Keratinocyte (primary cell): ENCODE results near the gene CNGA1.

Experiments
- EZH2 ChIP-seq: IDR thresholded peaks from one replicate; pipeline ENCODE4 v1.6.1; 2012; ENCODE audit warnings: inconsistent platforms, mild to moderate bottlenecking, low read length, moderate library complexity
- TF ChIP-seq, protein P1 (sequence below), 3 experiments: IDR thresholded peaks in 1 of 3; conservative IDR thresholded peaks in 1 of 3; optimal IDR thresholded peaks in 1 of 3; 2 replicates in 2 of 3; 3 replicates in 1 of 3; pipeline versions ENCODE3 to v1.5.1; 2011; ENCODE audit warnings: low read length in 3 of 3, mild to moderate bottlenecking in 3 of 3, moderate library complexity in 2 of 3, control low read depth in 1 of 3, inconsistent platforms in 1 of 3; ENCODE audit not compliant: insufficient read depth in 2 of 3; ENCODE audit errors: extremely low read depth in 1 of 3

DNA sequence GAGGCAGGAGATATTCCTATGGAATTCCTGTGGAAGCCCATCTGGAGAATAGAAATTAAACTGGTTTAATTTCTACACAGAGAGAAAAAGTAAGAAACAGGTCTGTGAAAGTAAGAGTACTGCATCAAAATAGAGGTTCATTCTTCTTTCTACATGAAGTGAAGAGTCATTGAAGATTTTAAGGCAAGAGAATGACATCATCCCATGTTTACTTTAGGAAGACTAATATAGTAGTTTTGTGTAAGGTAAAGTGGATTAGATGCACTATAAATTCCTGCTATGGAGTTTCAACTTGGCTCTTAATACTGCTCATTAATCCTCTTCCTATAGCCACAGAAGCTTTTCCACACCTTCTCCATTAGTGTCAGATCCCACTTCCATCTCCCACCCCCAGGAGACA is 47.6 kb downstream of the CNGA1 start:
- TF ChIP-seq EZH2, result no peak
- TF ChIP-seq, protein P1, sequence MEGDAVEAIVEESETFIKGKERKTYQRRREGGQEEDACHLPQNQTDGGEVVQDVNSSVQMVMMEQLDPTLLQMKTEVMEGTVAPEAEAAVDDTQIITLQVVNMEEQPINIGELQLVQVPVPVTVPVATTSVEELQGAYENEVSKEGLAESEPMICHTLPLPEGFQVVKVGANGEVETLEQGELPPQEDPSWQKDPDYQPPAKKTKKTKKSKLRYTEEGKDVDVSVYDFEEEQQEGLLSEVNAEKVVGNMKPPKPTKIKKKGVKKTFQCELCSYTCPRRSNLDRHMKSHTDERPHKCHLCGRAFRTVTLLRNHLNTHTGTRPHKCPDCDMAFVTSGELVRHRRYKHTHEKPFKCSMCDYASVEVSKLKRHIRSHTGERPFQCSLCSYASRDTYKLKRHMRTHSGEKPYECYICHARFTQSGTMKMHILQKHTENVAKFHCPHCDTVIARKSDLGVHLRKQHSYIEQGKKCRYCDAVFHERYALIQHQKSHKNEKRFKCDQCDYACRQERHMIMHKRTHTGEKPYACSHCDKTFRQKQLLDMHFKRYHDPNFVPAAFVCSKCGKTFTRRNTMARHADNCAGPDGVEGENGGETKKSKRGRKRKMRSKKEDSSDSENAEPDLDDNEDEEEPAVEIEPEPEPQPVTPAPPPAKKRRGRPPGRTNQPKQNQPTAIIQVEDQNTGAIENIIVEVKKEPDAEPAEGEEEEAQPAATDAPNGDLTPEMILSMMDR (optimal IDR thresholded peaks at IDR 0.05 in 1 of 3, IDR thresholded peaks at IDR 0.05 in 1 of 3, conservative IDR thresholded peaks at IDR 0.05 in 1 of 3; ENCODE audit: extremely low read depth in 1 of 3, insufficient read depth in 2 of 3, low read length in 3 of 3), result no peak
